Body of pancreas (tissue), 4 donors: ENCODE measurements around the gene TBCK.

Experiments used
- CTCF ChIP-seq, 7 experiments: fragments of 450-650 bp in 4 of 7; fragments of 200-600 bp in 3 of 7; sonication (generic) in 3 of 7; IDR thresholded peaks; one replicate each; pipeline ENCODE4 v1.5.1; 2016 to 2019; ENCODE audit warnings: antibody characterized with exemption in 7 of 7
- POLR2A ChIP-seq, 3 donors: fragments of 450-650 bp; IDR thresholded peaks; one replicate each; pipeline ENCODE4 v1.6.1; 2016; ENCODE audit warnings: antibody characterized with exemption in 3 of 3, mild to moderate bottlenecking in 2 of 3

DNA sequence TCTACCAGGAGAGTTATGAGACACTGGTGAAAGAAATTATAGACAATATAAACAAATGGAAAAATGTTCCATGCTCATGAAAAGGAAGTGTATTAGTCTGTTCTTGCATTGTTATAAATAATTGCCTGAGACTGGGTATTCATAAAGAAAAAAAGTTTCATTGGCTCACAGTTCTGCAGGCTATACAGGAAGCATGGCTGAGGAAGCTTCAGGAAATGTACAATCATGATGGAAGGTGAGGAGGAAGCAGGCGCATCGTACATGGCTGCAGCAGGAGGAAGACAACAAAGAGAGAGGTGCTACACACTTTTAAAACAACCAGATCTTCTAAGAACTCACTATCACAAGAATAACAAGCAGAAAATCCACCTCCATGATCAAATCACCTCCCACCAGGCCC, 236.4 kb downstream of the TBCK start:
- no peak for TF ChIP-seq CTCF (IDR thresholded peaks at IDR 0.05)
- TF ChIP-seq POLR2A (IDR thresholded peaks at IDR 0.05): no peak
